SK-N-SH (cell line): ENCODE measurements around the gene SGCA.
A peak's percentile ranks its signal among the peaks of the same experiment; 100 is the strongest.

ENCODE experiments used
- FOXM1 ChIP-seq: IDR thresholded peaks from 2 replicates; pipeline ENCODE4 v1.4.0; 2012; ENCODE audit warnings: low read depth, mild to moderate bottlenecking
- POLR2AphosphoS5 ChIP-seq: IDR thresholded peaks from 2 replicates; pipeline ENCODE4 v1.6.1; 2012; ENCODE audit warnings: low read depth, low read length
- RXRA ChIP-seq: IDR thresholded peaks from 2 replicates; pipeline ENCODE4 v1.4.0; 2012; ENCODE audit warnings: low read depth, mild to moderate bottlenecking, borderline replicate concordance
- TF ChIP-seq, protein P1 (sequence below): fragments of 200-600 bp; sonication (generic); IDR thresholded peaks from 2 replicates; pipeline ENCODE4 v1.6.1; 2017; ENCODE audit warnings: antibody characterized with exemption, mild to moderate bottlenecking, moderate library complexity

DNA sequence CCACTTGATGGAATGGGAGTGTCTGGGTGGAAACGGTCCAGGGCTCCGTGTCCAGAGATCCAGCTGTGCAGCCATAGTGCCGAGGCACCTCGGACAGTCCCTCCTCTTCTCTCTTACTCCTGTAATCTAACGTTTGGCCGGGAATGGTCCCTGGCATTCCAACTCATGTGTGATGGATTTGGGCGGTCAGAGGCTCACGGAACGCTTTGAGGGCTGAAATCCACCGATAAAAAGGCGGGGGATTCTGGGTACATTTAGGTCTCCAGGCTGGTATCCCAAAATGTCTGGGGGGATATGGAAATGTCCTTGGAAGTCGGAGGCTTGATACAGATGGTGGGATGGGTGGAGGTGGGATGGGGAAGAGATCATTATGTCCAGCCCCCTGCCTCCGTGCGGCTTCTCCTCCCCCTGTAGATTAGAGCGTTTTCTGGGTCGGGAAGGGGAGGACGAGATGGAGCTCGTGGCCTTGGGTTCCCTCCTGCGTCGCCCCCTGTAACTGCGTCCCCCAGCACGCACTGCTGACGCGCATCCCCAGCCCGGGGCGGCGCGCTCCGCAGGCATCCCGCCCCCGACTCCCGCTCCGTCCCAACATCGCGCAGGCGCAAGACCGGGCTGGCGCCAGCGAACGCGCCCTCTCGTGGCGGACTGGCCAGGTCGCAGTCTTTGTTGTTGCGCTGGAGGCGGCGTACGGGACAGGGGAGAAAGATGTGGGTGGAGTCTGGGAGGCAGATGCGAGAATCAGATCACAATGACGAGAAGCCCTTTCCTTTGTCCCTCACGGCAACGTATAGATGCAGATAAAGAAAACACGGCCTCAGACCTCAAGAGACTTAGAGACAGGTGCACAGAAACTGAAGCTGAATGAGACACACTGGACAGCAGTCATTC, 4.5 kb upstream of the SGCA start:
- TF ChIP-seq, protein P1, sequence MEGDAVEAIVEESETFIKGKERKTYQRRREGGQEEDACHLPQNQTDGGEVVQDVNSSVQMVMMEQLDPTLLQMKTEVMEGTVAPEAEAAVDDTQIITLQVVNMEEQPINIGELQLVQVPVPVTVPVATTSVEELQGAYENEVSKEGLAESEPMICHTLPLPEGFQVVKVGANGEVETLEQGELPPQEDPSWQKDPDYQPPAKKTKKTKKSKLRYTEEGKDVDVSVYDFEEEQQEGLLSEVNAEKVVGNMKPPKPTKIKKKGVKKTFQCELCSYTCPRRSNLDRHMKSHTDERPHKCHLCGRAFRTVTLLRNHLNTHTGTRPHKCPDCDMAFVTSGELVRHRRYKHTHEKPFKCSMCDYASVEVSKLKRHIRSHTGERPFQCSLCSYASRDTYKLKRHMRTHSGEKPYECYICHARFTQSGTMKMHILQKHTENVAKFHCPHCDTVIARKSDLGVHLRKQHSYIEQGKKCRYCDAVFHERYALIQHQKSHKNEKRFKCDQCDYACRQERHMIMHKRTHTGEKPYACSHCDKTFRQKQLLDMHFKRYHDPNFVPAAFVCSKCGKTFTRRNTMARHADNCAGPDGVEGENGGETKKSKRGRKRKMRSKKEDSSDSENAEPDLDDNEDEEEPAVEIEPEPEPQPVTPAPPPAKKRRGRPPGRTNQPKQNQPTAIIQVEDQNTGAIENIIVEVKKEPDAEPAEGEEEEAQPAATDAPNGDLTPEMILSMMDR = peak; percentile 97
- no peak for TF ChIP-seq FOXM1
- no peak for TF ChIP-seq RXRA
- TF ChIP-seq POLR2AphosphoS5 = peak; percentile 89
